ENCODE data around the gene TUT1.

DNA sequence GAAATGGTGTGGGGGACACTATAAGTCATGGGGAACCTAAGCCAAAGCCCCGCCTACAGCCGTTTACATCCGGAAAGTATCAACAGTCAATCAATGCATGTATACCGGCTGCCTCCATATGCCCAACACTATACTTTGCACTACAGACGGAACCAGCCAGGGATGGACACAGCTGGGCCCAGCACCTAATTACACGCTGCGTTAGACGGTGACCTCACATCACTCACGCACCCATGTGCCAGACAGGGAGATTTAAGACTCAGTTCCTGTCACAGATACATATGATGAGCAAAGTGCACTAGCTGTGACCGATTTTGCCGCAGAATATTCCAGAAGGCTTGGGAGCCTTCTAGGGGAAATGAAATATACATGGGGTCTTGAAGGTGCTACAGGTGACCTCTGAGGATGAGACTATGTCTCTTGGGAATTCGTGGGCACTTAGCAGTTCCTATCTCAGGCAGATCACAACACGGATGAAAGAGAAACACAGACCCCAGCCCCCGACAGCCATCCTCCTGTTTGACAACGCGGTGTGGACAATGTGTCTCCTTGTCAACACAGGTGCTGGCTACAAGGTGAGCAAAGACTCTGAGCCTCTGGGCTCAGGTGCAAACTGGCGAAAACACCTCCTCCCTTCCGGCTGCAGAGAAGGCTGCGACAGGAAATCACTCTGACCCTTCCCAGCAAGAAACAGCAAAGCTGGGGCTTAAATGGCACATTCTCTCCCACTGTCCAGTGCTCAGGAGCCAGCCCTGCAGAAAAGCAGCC, 52.7 kb downstream of the TUT1 start:
- TF ChIP-seq POLR2A (IDR thresholded peaks at IDR 0.05) (no peak), EP300 (IDR thresholded peaks at IDR 0.05) (no peak)
- TF ChIP-seq, protein P1, sequence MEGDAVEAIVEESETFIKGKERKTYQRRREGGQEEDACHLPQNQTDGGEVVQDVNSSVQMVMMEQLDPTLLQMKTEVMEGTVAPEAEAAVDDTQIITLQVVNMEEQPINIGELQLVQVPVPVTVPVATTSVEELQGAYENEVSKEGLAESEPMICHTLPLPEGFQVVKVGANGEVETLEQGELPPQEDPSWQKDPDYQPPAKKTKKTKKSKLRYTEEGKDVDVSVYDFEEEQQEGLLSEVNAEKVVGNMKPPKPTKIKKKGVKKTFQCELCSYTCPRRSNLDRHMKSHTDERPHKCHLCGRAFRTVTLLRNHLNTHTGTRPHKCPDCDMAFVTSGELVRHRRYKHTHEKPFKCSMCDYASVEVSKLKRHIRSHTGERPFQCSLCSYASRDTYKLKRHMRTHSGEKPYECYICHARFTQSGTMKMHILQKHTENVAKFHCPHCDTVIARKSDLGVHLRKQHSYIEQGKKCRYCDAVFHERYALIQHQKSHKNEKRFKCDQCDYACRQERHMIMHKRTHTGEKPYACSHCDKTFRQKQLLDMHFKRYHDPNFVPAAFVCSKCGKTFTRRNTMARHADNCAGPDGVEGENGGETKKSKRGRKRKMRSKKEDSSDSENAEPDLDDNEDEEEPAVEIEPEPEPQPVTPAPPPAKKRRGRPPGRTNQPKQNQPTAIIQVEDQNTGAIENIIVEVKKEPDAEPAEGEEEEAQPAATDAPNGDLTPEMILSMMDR (IDR thresholded peaks at IDR 0.05): no peak
